ENCODE results near the gene PLEKHA4.
"Not testable (repeated sequence)": the region's sequence is repeated elsewhere in the genome, so short reads cannot be mapped to it uniquely, and the experiment has no call there.

PLEKHA4 gene

DNA sequence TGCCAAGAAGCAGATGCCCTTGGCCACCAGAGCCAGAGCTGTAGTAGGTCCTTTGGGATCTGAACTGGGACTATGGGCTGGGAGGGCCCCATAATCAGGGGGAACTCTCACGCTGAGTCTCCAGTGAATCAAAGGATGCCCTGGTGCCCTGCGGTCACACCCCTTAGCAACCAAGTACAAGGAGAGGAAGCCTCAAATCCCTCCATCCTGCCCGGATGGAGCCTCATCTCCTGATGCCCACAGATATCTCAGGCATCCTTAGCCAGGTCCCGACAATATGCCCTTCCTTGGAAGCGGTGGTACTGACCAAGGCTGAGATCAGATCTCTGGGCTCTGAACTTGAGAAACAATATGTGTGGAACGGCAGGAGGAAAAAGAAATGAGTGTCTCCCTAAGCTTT, 1.7 kb downstream of the PLEKHA4 start:
- no peak for DNase-seq (ENCODE audit: low read depth)

- no peak for DNase-seq (ENCODE audit: low read depth)
Measured at GRCh38 chr19:48862827-48863226, 5.6 kb downstream of the PLEKHA4 start.

DNA sequence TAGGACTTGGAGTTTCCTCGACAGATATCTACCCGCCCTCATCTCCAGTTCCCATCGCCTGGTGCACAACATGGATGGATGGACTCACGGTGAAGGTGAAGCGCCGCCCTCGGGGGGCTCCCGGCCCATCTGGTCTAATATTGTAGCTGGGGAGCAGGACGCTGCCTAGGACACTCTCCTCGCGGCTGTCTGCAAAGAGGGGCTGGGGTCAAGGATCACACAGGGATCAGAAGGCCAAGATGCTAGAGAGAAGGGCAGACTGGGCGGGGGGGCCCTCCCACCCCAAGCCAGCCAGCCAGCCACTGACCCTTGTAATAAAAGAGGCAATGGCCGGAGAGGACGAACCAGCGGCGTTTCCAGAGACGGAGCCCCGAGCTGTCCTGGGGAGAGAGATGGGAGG, 7.1 kb downstream of the PLEKHA4 start:
- no peak for DNase-seq (ENCODE audit: low read depth)

GRCh38 chr19:48859711-48860572, 8.5 kb downstream of the PLEKHA4 start:
- DNase-seq (ENCODE audit: low read depth): no peak

DNA sequence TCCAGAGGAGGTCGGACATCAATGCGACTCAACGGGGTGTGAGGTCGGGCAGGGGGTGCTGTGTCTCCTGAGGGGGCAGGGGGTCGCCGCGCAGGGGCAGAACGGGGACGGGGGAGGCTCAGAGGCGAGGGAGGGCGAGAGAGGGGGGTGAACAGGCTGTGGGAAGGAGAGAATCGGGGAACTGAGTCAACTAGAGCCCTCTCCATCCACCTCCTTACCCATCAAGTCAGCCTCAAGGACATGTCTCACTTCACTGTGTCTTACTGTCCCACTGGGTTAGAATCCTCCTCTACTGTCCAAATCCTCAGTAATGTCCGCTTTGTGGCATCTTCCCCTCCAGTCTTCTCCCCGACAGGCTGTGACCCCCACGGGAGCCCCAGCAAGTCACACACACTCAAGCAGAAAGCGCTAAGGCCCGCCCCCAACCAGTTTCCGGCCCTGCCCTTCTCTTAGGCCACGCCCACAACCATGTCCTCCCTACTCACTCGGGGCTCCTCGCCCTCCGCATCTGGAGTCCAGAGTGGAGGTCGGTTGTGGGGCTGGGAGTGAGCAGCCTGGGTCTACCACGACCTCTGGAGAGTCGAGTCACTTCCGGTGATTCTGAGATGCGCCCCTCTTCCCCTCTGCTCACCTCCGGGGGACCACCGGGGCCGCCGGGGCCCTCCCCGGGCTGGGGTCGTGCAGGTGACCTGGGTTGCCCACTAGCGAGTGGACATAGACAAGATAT, 9.3 kb downstream of the PLEKHA4 start:
- DNase-seq (ENCODE audit: low read depth): no peak

- no peak for DNase-seq (ENCODE audit: low read depth)
Measured at GRCh38 chr19:48856921-48857320, 11.5 kb downstream of the PLEKHA4 start.

- no peak for DNase-seq (ENCODE audit: low read depth)
Measured at GRCh38 chr19:48854103-48854502, 14.3 kb downstream of the PLEKHA4 start.

DNA sequence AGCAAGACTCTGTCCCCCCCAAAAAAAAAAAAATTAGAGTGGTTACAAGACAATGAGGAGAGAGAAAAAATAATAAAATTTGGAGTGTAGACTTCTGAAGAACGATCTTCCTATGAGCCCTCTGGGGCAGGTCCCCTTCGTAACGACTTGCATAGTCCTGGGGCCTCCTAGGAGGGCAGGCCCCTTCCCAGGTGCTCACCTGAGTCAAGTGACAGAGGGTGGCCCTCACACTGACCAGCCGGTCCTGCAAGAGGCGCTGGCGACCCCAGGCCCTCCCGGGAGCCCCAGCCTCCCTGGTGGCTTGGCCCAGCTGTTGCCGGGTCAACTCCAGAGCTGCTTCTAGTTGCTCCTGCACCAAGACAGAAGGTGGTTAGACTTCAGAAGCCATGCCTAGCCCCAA, 14.9 kb downstream of the PLEKHA4 start:
- no peak for DNase-seq (ENCODE audit: low read depth)

GRCh38 chr19:48852292-48852691, 16.1 kb downstream of the PLEKHA4 start:
- DNase-seq (ENCODE audit: low read depth): no peak

DNA sequence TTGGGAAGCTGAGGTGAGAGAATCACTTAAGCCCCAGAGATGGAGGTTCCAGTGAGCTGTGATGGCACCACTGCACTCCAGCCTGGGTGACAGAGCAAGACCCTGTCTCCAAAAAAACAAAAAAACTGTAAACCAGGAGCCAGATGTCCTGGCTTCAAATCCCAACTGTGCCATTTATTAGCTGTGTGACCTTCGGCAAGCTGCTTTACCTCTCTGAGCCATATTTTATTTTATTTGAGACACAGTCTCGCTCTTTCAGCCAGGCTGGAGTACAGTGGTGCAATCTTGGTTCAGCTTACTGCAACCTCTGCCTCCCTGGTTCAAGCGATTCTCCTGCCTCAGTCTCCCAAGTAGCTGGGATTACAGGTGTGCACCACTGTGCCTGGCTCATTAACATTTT, 21.8 kb downstream of the PLEKHA4 start:
- DNase-seq (ENCODE audit: low read depth): not testable (repeated sequence)

DNA sequence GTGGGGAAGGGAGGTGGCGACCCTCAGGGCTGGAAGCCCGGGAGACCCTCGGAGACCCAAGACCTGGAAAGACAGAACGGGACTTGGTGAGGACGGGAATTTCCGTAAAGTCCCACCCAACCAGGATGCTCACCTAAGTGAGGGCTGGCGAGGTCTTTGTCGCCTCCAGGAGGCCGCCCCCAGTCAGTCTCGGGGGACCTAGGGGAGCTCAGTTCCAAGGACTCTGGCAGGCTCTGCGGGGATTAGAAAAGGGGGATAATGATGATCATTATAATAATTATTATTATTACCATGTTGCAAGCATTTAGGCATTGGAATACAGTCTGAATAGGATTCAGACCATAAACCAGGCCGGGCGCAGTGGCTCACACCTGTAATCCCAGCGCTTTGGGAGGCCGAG, 23.0 kb downstream of the PLEKHA4 start:
- DNase-seq (ENCODE audit: low read depth): no peak

- DNase-seq (ENCODE audit: low read depth): no peak
Measured at GRCh38 chr19:48844472-48844871, 23.9 kb downstream of the PLEKHA4 start.

- no peak for DNase-seq (ENCODE audit: low read depth)
Measured at GRCh38 chr19:48842789-48843162, 25.6 kb downstream of the PLEKHA4 start.

DNA sequence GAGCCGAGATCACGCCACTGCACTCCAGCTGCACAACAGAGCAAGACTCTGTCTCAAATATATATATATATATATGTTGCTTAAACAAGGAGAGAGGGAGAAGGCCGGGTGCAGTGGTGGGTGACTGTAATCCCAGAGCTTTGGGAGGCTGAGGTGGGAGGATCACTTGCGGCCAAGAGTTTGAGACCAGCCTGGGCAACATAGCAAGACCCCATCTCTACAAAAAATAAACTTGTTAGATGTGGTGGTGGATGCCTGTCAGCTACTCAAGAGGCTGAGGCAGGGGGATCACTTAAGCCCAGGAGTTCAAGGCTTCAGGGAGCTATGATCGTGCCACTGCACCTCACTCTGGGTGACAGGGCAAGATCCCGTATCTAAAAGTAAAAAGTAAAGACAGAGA, 26.8 kb downstream of the PLEKHA4 start:
- DNase-seq (ENCODE audit: low read depth): no peak

DNA sequence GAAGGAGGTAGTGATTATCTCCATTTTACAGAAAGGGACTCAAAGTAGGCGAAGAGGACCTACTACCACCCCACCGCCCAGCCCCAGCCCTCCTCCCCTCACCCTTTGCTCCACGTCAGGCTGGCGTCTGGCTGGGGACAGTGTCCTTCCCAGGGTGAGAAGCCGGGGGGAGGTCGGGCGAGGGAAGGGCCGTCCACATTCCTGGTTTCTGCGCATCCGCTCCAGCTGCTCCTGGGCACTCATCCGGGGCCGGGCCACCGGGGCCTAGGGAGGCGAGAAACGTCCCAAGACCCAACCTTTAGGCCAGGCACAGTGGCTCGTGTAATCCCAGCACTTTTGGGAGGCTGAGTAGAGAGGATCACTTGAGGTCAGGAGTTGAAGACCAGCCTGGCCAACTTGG, 27.4 kb downstream of the PLEKHA4 start:
- DNase-seq (ENCODE audit: low read depth): no peak

GRCh38 chr19:48837687-48838086, 30.7 kb downstream of the PLEKHA4 start:
- DNase-seq (ENCODE audit: low read depth): no peak

DNA sequence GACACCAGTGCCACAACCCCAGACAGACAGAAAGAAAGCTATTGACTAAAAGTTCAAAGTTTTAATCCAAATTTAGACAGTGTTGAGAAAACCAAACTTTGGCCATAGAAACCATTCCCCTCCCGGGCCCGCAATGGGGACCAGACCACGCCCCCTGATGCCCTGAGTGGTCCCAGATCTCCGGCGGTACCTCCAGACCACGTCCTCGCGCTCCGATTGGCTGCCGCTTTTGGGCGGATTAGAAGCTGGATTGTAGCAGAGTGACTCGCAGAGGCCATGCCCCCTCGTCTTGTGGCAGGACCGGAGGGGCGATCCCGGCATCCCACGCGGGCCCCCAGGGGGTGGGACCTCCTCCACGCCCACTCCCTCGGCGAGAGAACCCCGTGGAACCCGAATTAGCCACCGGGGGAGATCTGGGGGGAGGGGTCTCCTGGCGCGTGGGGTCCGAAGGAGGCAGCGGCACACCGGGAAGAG, 31.3 kb downstream of the PLEKHA4 start:
- DNase-seq (ENCODE audit: low read depth): peak; percentile 55

- no peak for DNase-seq (ENCODE audit: low read depth)
Measured at GRCh38 chr19:48836089-48837017, 32.1 kb downstream of the PLEKHA4 start, which contains the start of gene HSD17B14. Gene HSD17B14, minus strand, starts transcription at chr19:48836491. Its CDS starts 80 bp downstream, at chr19:48836411.

GRCh38 chr19:48835734-48836088, 32.7 kb downstream of the PLEKHA4 start:
- no peak for DNase-seq (ENCODE audit: low read depth)

DNA sequence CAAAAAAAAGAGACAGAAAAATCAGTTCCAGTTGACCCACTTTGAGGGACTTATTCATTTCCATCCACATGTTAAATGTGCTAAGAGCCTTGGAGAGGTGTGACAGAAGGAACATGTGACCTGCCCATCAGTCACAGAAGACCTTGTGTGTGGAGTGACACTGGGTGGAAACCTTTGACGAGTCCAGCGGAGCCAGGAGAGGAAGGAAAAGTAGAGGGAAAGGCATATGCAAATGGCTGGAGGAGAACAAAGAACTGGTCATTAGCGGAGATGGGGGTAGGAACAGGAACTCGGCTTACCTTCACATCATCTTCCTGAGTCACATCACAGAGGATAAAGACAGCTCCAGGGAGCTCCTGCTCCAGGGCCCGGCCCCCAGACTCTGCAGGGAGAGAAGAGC, 34.4 kb downstream of the PLEKHA4 start:
- no peak for DNase-seq (ENCODE audit: low read depth)

GRCh38 chr19:48833049-48833448, 35.4 kb downstream of the PLEKHA4 start:
- no peak for DNase-seq (ENCODE audit: low read depth)

DNA sequence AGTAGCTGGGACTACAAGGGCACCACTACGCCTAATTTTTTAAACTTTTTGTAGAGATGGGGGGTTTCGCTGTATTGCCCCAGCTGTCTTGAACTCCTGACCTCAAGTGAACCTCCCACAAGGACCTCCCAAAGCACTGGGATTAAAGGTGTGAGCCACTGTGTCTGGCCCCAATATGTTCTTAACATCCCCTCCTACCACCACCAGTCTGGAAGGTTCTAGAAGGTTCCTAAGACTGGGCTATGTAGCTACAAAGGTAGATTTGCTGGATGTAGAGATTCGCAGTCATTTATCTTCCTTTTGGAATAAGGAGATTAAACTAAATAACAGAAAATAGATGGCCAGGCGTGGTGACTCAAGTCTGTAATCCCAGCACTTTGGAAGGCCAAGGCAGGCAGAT, 37.5 kb downstream of the PLEKHA4 start:
- DNase-seq (ENCODE audit: low read depth): no peak
